ENCODE data around the gene CCDC196.
"Not testable (repeated sequence)": the region's sequence is repeated elsewhere in the genome, so short reads cannot be mapped to it uniquely, and the experiment has no call there.

The CCDC196 gene

GRCh38 chr14:66545751-66546150, 59.6 kb downstream of the CCDC196 start:
- H4K12ac ChIP-seq (ENCODE audit: low read depth, low read length); H3K27me3 ChIP-seq (ENCODE audit: insufficient read depth, low read length); H3K4me1 ChIP-seq (ENCODE audit: control insufficient read depth in 1 of 2, insufficient read depth in 2 of 2, low read length in 2 of 2); H3K9me3 ChIP-seq (ENCODE audit: insufficient read depth, low read depth, low read length); DNase-seq; H3K23ac ChIP-seq (ENCODE audit: low read length); H3K18ac ChIP-seq (ENCODE audit: low read length); H3K36me3 ChIP-seq (ENCODE audit: control insufficient read depth in 1 of 2, insufficient read depth in 2 of 2, low read length in 2 of 2); H2BK5ac ChIP-seq (ENCODE audit: low read depth, low read length, poor library complexity); H2AK5ac ChIP-seq (ENCODE audit: low read length); H2AFZ ChIP-seq (ENCODE audit: insufficient read depth, low read length, poor library complexity); H3K4me3 ChIP-seq (ENCODE audit: low read depth, low read length); H3K9ac ChIP-seq (ENCODE audit: low read length); H4K8ac ChIP-seq (ENCODE audit: low read depth, low read length); H2BK12ac ChIP-seq (ENCODE audit: low read length); H3K4me2 ChIP-seq (ENCODE audit: low read length); H2BK120ac ChIP-seq (ENCODE audit: insufficient read depth, low read length, poor library complexity); H3K14ac ChIP-seq (ENCODE audit: low read length); H3K27ac ChIP-seq (ENCODE audit: low read depth, low read length); H3K79me2 ChIP-seq (ENCODE audit: control insufficient read depth, insufficient read depth, low read length, poor library complexity); H4K91ac ChIP-seq (ENCODE audit: low read depth, low read length); H3K79me1 ChIP-seq (ENCODE audit: low read length); H3K4ac ChIP-seq (ENCODE audit: low read depth, low read length): not testable (repeated sequence)
- WGBS (ENCODE audit: extremely low coverage, insufficient coverage, insufficient read length) = no CpG with 5 or more reads among the region's 32 CpGs
